GM10248 (cell line): ENCODE measurements around the gene MAPRE2.

Experiments
- CTCF ChIA-PET: fragments of 300-600 bp; sonication (Branson Sonifier 250); formaldehyde crosslinking; extraction: SDS; loops from one replicate; lab custom pipeline; 2021; ENCODE audit warnings: antibody characterized with exemption; lab: Yijun Ruan, JAX
- POLR2A ChIA-PET: fragments of 350-650 bp; sonication (Branson Sonifier 250); formaldehyde crosslinking; extraction: SDS; loops from one replicate; lab custom pipeline; 2020; ENCODE audit warnings: antibody characterized with exemption; lab: Yijun Ruan, JAX
- DNase-seq: peaks from one replicate; pipeline ENCODE4 v3.0.0; 2012; ENCODE audit errors: extremely low spot score
- TF ChIP-seq, protein P1 (sequence below): IDR thresholded peaks from 2 replicates; pipeline ENCODE4 v1.5.1; 2012; ENCODE audit warnings: mild to moderate bottlenecking, low read depth; ENCODE audit errors: extremely low read depth, missing control alignments, control extremely low read depth

MAPRE2 gene

DNA sequence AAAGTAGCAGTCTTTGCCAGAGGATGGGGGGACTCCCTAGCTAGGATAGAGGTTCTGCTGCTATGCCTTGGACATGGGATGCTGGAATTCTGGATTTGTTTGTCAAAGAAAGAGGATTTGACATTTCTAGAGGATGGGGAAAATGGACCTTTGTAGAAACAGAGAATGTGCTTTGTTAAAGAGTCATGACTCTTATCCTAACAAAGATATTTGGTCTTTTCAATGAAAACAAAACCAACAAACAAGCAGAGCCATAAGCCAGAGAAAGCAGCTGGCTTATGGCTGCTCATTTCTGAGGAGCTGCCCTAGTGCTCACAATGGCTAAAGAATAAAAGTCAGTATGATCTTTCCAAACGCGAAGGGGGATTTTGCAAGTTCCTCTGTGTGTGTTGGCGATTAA is 40.8 kb upstream of the MAPRE2 start:
- DNase-seq = no peak
- ChIA-PET CTCF (interaction anchor here (0.9 to 2.3 kb wide), 3 partner anchors 10 to 26 kb away, joined by 3 to 6 read pairs (median 5); no protein-coding TSS in a partner anchor), POLR2A (no interaction called here)
- TF ChIP-seq, protein P1, sequence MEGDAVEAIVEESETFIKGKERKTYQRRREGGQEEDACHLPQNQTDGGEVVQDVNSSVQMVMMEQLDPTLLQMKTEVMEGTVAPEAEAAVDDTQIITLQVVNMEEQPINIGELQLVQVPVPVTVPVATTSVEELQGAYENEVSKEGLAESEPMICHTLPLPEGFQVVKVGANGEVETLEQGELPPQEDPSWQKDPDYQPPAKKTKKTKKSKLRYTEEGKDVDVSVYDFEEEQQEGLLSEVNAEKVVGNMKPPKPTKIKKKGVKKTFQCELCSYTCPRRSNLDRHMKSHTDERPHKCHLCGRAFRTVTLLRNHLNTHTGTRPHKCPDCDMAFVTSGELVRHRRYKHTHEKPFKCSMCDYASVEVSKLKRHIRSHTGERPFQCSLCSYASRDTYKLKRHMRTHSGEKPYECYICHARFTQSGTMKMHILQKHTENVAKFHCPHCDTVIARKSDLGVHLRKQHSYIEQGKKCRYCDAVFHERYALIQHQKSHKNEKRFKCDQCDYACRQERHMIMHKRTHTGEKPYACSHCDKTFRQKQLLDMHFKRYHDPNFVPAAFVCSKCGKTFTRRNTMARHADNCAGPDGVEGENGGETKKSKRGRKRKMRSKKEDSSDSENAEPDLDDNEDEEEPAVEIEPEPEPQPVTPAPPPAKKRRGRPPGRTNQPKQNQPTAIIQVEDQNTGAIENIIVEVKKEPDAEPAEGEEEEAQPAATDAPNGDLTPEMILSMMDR = no peak

DNA sequence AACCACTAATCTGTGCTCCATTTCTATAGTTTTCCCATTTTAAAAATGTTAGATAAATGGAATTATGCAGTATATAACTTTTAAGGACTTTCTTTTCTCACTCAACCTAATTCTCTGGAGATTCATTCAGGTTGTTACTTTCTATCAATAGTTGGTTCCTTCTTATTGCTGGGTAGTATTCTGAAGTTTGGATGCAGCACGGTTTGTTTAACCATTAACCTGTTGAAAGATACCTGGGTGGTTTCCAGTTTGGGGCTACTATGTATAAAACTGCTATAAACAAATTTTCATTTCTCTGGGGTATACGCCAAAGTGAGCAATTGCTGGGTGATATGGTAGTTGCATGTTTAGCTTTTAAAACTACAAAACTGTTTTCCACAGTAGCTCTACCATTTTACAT is 39.1 kb upstream of the MAPRE2 start:
- TF ChIP-seq, protein P1 = no peak
- DNase-seq = no peak
- CTCF ChIA-PET = no interaction called here
- POLR2A ChIA-PET = no interaction called here

DNA sequence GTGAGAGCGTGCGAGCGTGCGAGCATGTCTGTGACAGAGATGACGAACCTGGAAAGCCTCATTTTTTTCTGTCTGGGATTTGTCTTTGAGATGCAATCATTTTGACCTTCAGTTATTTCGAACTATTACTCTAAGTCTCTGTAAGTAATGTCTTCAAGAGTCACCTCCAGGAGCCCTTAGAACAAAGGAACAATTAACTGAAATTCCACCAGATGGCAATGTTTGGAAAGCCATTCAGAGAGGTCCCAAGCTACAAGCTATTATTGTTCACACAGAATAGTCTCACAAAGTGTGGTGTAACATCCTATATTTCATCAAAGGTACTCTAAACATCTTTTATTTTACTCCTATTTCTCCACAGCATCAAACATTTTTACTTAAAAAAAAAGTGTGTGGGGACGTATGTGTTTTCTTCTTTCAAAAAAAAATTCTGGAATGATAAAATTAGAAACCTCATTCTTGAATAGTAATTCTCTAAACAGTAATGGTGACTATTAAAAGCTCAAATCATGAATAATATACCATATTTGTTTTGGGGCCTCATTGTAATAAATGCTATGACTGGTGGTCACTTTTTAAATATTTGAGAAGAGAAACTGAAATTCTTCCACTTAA is 35.1 kb upstream of the MAPRE2 start:
- peak; percentile 60 for DNase-seq
- ChIA-PET POLR2A (no interaction called here), CTCF (interaction anchor here (0.8 to 4.2 kb wide), 13 partner anchors 12 to 349 kb away, joined by 3 to 35 read pairs (median 5); no protein-coding TSS in a partner anchor)
- TF ChIP-seq, protein P1 = peak; percentile 56

DNA sequence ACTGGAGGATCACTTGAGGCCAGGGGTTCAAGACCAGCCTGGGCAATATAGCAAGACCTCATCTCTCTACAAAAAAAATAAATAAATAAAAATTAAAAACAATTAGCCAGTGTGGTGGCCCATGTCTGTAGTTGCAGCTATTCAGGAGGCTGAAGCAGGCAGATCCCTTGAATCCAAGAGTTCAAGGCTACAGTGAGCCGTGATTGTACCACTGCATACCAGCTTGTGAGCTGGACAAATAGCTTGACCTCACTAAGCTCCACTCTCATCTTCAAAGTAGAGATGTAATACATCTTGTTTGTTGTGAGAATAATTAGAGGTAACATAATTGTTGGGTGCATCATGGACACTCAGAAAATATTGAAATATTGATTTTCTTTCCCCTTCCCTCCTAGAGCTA is 31.1 kb upstream of the MAPRE2 start:
- no peak for DNase-seq
- POLR2A ChIA-PET = no interaction called here
- TF ChIP-seq, protein P1 = no peak
- CTCF ChIA-PET = interaction anchor here (1.4 to 1.9 kb wide), 6 partner anchors 10 to 133 kb away, joined by 4 to 8 read pairs (median 6); no protein-coding TSS in a partner anchor

DNA sequence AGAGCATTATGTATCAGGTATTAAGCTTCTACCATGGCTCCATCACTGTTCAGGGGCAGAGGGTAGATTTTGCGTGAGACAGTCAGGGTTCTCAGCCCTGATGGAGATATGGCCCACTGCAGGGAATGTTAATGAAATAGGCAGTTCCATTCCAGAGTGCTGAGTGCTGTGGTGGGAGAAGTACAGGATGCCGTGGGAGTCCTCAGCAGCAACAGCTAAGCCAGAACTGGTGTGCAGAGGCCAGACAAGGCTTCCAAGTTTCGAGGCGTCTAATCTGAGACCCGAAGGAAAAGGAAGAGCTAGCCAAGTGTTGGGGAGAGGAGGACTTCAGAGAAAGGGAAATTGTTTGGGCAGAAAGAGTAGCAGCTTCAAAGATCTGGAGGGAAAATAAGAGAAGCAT is 30.2 kb upstream of the MAPRE2 start:
- TF ChIP-seq, protein P1 = no peak
- no peak for DNase-seq
- CTCF ChIA-PET = interaction anchor here (1.5 to 1.9 kb wide), 5 partner anchors 10 to 133 kb away, joined by 4 to 7 read pairs (median 6); no protein-coding TSS in a partner anchor
- POLR2A ChIA-PET = no interaction called here

DNA sequence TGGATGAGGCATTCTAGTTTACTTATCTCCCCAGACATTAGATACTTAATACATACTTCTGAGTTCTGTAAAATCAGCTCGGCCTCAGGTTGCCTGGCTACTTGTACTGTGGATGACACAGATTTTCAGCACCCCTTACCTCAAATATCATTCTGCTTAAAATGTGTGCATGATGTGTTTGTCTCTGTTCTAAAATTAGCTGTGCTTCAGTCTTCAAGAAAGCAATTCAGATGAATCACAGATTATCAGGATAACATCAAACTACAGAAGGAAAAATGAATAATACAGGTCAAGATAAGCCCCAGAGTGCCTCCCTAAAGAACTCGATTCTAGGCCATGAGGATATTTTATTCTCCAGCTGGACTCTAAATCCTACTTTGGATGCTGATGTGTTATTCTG is 21.3 kb upstream of the MAPRE2 start:
- no peak for DNase-seq
- TF ChIP-seq, protein P1 = no peak
- ChIA-PET POLR2A (no interaction called here), CTCF (interaction anchor here (1.0 to 1.7 kb wide), 4 partner anchors 9 to 124 kb away, joined by 3 to 5 read pairs (median 4); no protein-coding TSS in a partner anchor)
